ENCODE measurements around the gene DIABLO. TPM values are rescaled to one million over a fixed set of nuclear protein-coding genes. Genes with fewer than 3 reads are reported as not detected.

The DIABLO gene
- total RNA-seq, 1 experiment from 2014 or later, result 72.0 TPM

- CTCF ChIA-PET, result no interaction called here
- no peak overlapping the region for H3K27ac ChIP-seq (ENCODE audit: low read depth, low read length, poor library complexity, severe bottlenecking)
- DNase-seq (ENCODE audit: low spot score), result no peak
- no peaks in the 10 kb centered on the region for H3K4me1 ChIP-seq (ENCODE audit: insufficient read depth, low read length, poor library complexity, severe bottlenecking)
- no TSS peak for BruUV-seq (replicated peaks)
- no peak for TF ChIP-seq CTCF (conservative IDR thresholded peaks at IDR 0.05; ENCODE audit: low read depth, low read length)
- TF ChIP-seq EZH2 (IDR thresholded peaks at IDR 0.05; ENCODE audit: borderline replicate concordance, low read depth, low read length, poor library complexity, severe bottlenecking), result no peak
- H3K36me3 ChIP-seq (ENCODE audit: insufficient read depth, low read length, poor library complexity, severe bottlenecking), result no peaks in the 10 kb centered on the region
- H3K9me3 ChIP-seq (ENCODE audit: low read depth, low read length, poor library complexity, severe bottlenecking), result no peaks in the 10 kb centered on the region
- intact Hi-C loops (cut with micrococcal nuclease; ENCODE audit: unreplicated experiment), result no loop called here
- no peaks in the 10 kb centered on the region for H3K27me3 ChIP-seq (replicated peaks; ENCODE audit: insufficient read depth, low read depth, low read length, poor library complexity)
- no peak overlapping the region for H3K4me3 ChIP-seq (ENCODE audit: low read depth, low read length, poor library complexity, severe bottlenecking)
- POLR2A ChIA-PET (ENCODE audit: low non-redundant PET), result no interaction called here
Observed at GRCh38 chr12:122235741-122236140, 9.9 kb upstream of the DIABLO start.

GRCh38 chr12:122232691-122233090, 6.8 kb upstream of the DIABLO start:
- no peak for DNase-seq (ENCODE audit: low spot score)
- POLR2A ChIA-PET (ENCODE audit: low non-redundant PET), result no interaction called here
- Histone ChIP-seq H3K27me3 (replicated peaks; ENCODE audit: insufficient read depth, low read depth, low read length, poor library complexity) (no peaks in the 10 kb centered on the region), H3K4me3 (ENCODE audit: low read depth, low read length, poor library complexity, severe bottlenecking) (no peak overlapping the region), H3K9me3 (ENCODE audit: low read depth, low read length, poor library complexity, severe bottlenecking) (no peaks in the 10 kb centered on the region), H3K27ac (ENCODE audit: low read depth, low read length, poor library complexity, severe bottlenecking) (no peak overlapping the region), H3K36me3 (ENCODE audit: insufficient read depth, low read length, poor library complexity, severe bottlenecking) (no peaks in the 10 kb centered on the region), H3K4me1 (ENCODE audit: insufficient read depth, low read length, poor library complexity, severe bottlenecking) (no peaks in the 10 kb centered on the region)
- TF ChIP-seq CTCF (conservative IDR thresholded peaks at IDR 0.05; ENCODE audit: low read depth, low read length) (no peak), EZH2 (IDR thresholded peaks at IDR 0.05; ENCODE audit: borderline replicate concordance, low read depth, low read length, poor library complexity, severe bottlenecking) (no peak)
- intact Hi-C loops (cut with micrococcal nuclease; ENCODE audit: unreplicated experiment), result no loop called here
- CTCF ChIA-PET, result no interaction called here
- no TSS peak for BruUV-seq (replicated peaks)

GRCh38 chr12:122230798-122231197, 4.9 kb upstream of the DIABLO start:
- Histone ChIP-seq H3K4me1 (ENCODE audit: insufficient read depth, low read length, poor library complexity, severe bottlenecking) (peaks cover 8% of the 10 kb centered on the region), H3K4me3 (ENCODE audit: low read depth, low read length, poor library complexity, severe bottlenecking) (no peak overlapping the region), H3K27ac (ENCODE audit: low read depth, low read length, poor library complexity, severe bottlenecking) (no peak overlapping the region), H3K36me3 (ENCODE audit: insufficient read depth, low read length, poor library complexity, severe bottlenecking) (no peaks in the 10 kb centered on the region), H3K27me3 (replicated peaks; ENCODE audit: insufficient read depth, low read depth, low read length, poor library complexity) (no peaks in the 10 kb centered on the region), H3K9me3 (ENCODE audit: low read depth, low read length, poor library complexity, severe bottlenecking) (no peaks in the 10 kb centered on the region)
- DNase-seq (ENCODE audit: low spot score), result no peak
- POLR2A ChIA-PET (ENCODE audit: low non-redundant PET), result no interaction called here
- BruUV-seq (replicated peaks), result no TSS peak
- no peak for TF ChIP-seq EZH2 (IDR thresholded peaks at IDR 0.05; ENCODE audit: borderline replicate concordance, low read depth, low read length, poor library complexity, severe bottlenecking)
- CTCF ChIA-PET, result no interaction called here
- intact Hi-C loops (cut with micrococcal nuclease; ENCODE audit: unreplicated experiment), result no loop called here

- no peak for DNase-seq (ENCODE audit: low spot score)
- intact Hi-C loops (cut with micrococcal nuclease; ENCODE audit: unreplicated experiment), result no loop called here
- Histone ChIP-seq H3K36me3 (ENCODE audit: insufficient read depth, low read length, poor library complexity, severe bottlenecking) (peaks cover 7% of the 10 kb centered on the region), H3K9me3 (ENCODE audit: low read depth, low read length, poor library complexity, severe bottlenecking) (no peaks in the 10 kb centered on the region), H3K4me3 (ENCODE audit: low read depth, low read length, poor library complexity, severe bottlenecking) (no peak overlapping the region), H3K4me1 (ENCODE audit: insufficient read depth, low read length, poor library complexity, severe bottlenecking) (peaks cover 19% of the 10 kb centered on the region), H3K27ac (ENCODE audit: low read depth, low read length, poor library complexity, severe bottlenecking) (no peak overlapping the region), H3K27me3 (replicated peaks; ENCODE audit: insufficient read depth, low read depth, low read length, poor library complexity) (no peaks in the 10 kb centered on the region)
- BruUV-seq (replicated peaks), result no TSS peak
- ChIA-PET POLR2A (ENCODE audit: low non-redundant PET) (no interaction called here), CTCF (no interaction called here)
- no peak for TF ChIP-seq CTCF (conservative IDR thresholded peaks at IDR 0.05; ENCODE audit: low read depth, low read length)
- TF ChIP-seq EZH2 (IDR thresholded peaks at IDR 0.05; ENCODE audit: borderline replicate concordance, low read depth, low read length, poor library complexity, severe bottlenecking), result no peak
Observed at GRCh38 chr12:122228092-122228491, 2.2 kb upstream of the DIABLO start.
